ENCODE results near the gene AP3S2. TPM values are rescaled to one million over a fixed set of nuclear protein-coding genes. Genes with fewer than 3 reads are reported as not detected.

Gene AP3S2
- total and polyA plus RNA-seq, 2 experiments from 2014 or later = 9.4 to 93.3 TPM

DNA sequence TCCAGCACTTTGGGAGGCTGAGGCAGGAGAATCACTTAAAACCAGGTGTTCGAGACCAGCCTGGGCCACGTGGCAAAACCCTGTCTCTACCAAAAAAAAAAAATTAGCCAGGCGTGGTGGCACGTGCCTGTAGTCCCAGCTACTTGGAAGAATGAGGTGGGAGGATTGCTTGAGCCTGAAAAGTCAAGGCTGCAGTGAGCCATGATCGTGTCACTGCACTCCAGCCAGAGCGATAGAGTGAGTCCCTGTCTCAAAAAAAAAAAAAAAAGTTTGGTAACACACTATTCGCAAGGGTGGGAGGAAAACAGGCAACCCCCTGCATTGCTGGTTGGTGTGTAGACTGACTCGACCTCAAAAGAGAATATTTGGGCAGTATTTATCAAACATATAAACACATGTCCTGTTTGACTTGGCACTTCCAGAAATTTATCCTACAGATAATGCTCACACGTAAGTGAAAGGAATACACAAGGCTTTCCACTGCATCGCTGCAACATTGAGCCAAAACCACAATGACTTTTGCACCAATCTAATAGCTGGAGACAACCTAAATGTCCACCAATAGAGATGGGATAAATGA is 76.0 kb downstream of the AP3S2 start (continued):
- TF ChIP-seq, protein P1, sequence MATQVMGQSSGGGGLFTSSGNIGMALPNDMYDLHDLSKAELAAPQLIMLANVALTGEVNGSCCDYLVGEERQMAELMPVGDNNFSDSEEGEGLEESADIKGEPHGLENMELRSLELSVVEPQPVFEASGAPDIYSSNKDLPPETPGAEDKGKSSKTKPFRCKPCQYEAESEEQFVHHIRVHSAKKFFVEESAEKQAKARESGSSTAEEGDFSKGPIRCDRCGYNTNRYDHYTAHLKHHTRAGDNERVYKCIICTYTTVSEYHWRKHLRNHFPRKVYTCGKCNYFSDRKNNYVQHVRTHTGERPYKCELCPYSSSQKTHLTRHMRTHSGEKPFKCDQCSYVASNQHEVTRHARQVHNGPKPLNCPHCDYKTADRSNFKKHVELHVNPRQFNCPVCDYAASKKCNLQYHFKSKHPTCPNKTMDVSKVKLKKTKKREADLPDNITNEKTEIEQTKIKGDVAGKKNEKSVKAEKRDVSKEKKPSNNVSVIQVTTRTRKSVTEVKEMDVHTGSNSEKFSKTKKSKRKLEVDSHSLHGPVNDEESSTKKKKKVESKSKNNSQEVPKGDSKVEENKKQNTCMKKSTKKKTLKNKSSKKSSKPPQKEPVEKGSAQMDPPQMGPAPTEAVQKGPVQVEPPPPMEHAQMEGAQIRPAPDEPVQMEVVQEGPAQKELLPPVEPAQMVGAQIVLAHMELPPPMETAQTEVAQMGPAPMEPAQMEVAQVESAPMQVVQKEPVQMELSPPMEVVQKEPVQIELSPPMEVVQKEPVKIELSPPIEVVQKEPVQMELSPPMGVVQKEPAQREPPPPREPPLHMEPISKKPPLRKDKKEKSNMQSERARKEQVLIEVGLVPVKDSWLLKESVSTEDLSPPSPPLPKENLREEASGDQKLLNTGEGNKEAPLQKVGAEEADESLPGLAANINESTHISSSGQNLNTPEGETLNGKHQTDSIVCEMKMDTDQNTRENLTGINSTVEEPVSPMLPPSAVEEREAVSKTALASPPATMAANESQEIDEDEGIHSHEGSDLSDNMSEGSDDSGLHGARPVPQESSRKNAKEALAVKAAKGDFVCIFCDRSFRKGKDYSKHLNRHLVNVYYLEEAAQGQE (IDR thresholded peaks at IDR 0.05; ENCODE audit: unreplicated experiment) = no peak
- no peak for TF ChIP-seq ZNF114 (CRISPR knock-in tag; IDR thresholded peaks at IDR 0.05)
- TF ChIP-seq, protein P2, sequence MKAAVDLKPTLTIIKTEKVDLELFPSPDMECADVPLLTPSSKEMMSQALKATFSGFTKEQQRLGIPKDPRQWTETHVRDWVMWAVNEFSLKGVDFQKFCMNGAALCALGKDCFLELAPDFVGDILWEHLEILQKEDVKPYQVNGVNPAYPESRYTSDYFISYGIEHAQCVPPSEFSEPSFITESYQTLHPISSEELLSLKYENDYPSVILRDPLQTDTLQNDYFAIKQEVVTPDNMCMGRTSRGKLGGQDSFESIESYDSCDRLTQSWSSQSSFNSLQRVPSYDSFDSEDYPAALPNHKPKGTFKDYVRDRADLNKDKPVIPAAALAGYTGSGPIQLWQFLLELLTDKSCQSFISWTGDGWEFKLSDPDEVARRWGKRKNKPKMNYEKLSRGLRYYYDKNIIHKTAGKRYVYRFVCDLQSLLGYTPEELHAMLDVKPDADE (IDR thresholded peaks at IDR 0.05) = no peak
- no peak for TF ChIP-seq EZH2phosphoT487 (IDR thresholded peaks at IDR 0.05; ENCODE audit: unreplicated experiment)
- no peak for TF ChIP-seq CREB1 (CRISPR knock-in tag; IDR thresholded peaks at IDR 0.05; ENCODE audit: low read depth)
- TF ChIP-seq NANOG (IDR thresholded peaks at IDR 0.05; ENCODE audit: borderline replicate concordance) = no peak

- Histone ChIP-seq H3K4me2 (no peak overlapping the region), H4K20me1 (replicated peaks; ENCODE audit: insufficient read depth) (no peaks in the 10 kb centered on the region; the same call in 1 of the 2 replicates), H3K27ac (ENCODE audit: low read depth) (no peak overlapping the region), H3K4me3 (no peak overlapping the region), H3F3A (replicated peaks; ENCODE audit: low read depth) (no peaks in the 10 kb centered on the region), H3K36me3 (ENCODE audit: insufficient read depth) (no peaks in the 10 kb centered on the region), H3K79me2 (replicated peaks; ENCODE audit: insufficient read depth) (no peaks in the 10 kb centered on the region), H3K4me1 (ENCODE audit: insufficient read depth) (no peaks in the 10 kb centered on the region), H3K9me2 (ENCODE audit: insufficient read depth) (no peaks in the 10 kb centered on the region), H3K27me3 (ENCODE audit: insufficient read depth) (peaks cover 37% of the 10 kb centered on the region), H2AFZ (no peak overlapping the region)
- Mint-ChIP-seq H3K4me1 (no peaks in the 10 kb centered on the region), H3K4me3 (peak overlapping the region; percentile 70), H3K9me3 (peaks cover 14% of the 10 kb centered on the region), H3K27ac (no peak overlapping the region), H3K27me3 (ENCODE audit: insufficient read depth, low read depth, poor library complexity) (peaks cover 43% of the 10 kb centered on the region), H3K36me3 (ENCODE audit: low read depth) (0 out of 3 replicates have a peak, but pooled peaks cover 6% of the 10 kb centered on the region)
- no peak for DNase-seq (ENCODE audit: low spot score)
- ATAC-seq = no peak
- TF ChIP-seq ZNF331 (CRISPR knock-in tag; IDR thresholded peaks at IDR 0.05; ENCODE audit: low read depth) (no peak), EZH2phosphoT487 (IDR thresholded peaks at IDR 0.05; ENCODE audit: unreplicated experiment) (no peak), STAT1 (IDR thresholded peaks at IDR 0.05; ENCODE audit: unreplicated experiment) (no peak), POLR2AphosphoS5 (IDR thresholded peaks at IDR 0.05; ENCODE audit: low read depth) (no peak), ZNF114 (CRISPR knock-in tag; IDR thresholded peaks at IDR 0.05) (no peak), EZH2 (IDR thresholded peaks at IDR 0.05; ENCODE audit: low read depth, unreplicated experiment) (no peak), NANOG (IDR thresholded peaks at IDR 0.05; ENCODE audit: borderline replicate concordance) (no peak), JUNB (IDR thresholded peaks at IDR 0.05; ENCODE audit: unreplicated experiment) (no peak)
- TF ChIP-seq, protein P2 (IDR thresholded peaks at IDR 0.05) = no peak
- TF ChIP-seq, protein P3, sequence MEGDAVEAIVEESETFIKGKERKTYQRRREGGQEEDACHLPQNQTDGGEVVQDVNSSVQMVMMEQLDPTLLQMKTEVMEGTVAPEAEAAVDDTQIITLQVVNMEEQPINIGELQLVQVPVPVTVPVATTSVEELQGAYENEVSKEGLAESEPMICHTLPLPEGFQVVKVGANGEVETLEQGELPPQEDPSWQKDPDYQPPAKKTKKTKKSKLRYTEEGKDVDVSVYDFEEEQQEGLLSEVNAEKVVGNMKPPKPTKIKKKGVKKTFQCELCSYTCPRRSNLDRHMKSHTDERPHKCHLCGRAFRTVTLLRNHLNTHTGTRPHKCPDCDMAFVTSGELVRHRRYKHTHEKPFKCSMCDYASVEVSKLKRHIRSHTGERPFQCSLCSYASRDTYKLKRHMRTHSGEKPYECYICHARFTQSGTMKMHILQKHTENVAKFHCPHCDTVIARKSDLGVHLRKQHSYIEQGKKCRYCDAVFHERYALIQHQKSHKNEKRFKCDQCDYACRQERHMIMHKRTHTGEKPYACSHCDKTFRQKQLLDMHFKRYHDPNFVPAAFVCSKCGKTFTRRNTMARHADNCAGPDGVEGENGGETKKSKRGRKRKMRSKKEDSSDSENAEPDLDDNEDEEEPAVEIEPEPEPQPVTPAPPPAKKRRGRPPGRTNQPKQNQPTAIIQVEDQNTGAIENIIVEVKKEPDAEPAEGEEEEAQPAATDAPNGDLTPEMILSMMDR (conservative IDR thresholded peaks at IDR 0.05; ENCODE audit: low read depth in 2 of 2) = no peak
- TF ChIP-seq, protein P1 (IDR thresholded peaks at IDR 0.05; ENCODE audit: unreplicated experiment) = no peak
These were observed 78.0 kb downstream of the AP3S2 start for GRCh38 chr15:89815769-89816168.

All from GM23338 (cell line).